Astrocyte (in vitro differentiated cells and primary cell): Measurements from ENCODE around the gene PGA4. TPM values are rescaled to one million over a fixed set of nuclear protein-coding genes. Genes with fewer than 3 reads are reported as not detected.
"Not testable (repeated sequence)": the region's sequence is repeated elsewhere in the genome, so short reads cannot be mapped to it uniquely, and the experiment has no call there.

Source experiments
- DNase-seq: peaks from one replicate; pipeline ENCODE4 v3.0.0-alpha.2; 2010; ENCODE audit warnings: low read depth
- FAIRE-seq: peaks from 2 replicates; lab custom pipeline; 2011; peaks lifted over from hg19 to GRCh38; lab: Jason Lieb, UNC
- H2AFZ ChIP-seq: 2 replicates; pipeline ENCODE4 v1.6.0; 2012; ENCODE audit warnings: low read depth, low read length, inconsistent platforms
- H3K27ac ChIP-seq: 2 replicates; pipeline ENCODE4 v1.5.1; 2011; ENCODE audit warnings: low read depth, low read length, inconsistent platforms
- H3K27me3 ChIP-seq: 2 replicates; pipeline ENCODE4 v1.6.0; 2011; ENCODE audit warnings: low read length, inconsistent platforms; ENCODE audit not compliant: insufficient read depth
- H3K36me3 ChIP-seq: 2 replicates; pipeline ENCODE4 v1.5.1; 2011; ENCODE audit warnings: low read length, inconsistent platforms; ENCODE audit not compliant: insufficient read depth
- H3K4me1 ChIP-seq: 2 replicates; pipeline ENCODE4 v1.5.1; 2011; ENCODE audit warnings: low read length, inconsistent platforms; ENCODE audit not compliant: insufficient read depth
- H3K4me2 ChIP-seq: 2 replicates; pipeline ENCODE4 v1.6.0; 2012; ENCODE audit warnings: low read length, inconsistent platforms
- H3K4me3 ChIP-seq: 2 replicates; pipeline ENCODE4 v1.5.1; 2011; ENCODE audit warnings: low read depth, mild to moderate bottlenecking, low read length, inconsistent platforms; ENCODE audit not compliant: insufficient read depth
- H3K79me2 ChIP-seq: 2 replicates; pipeline ENCODE4 v1.6.0; 2012; ENCODE audit warnings: mild to moderate bottlenecking, low read length, inconsistent platforms; ENCODE audit not compliant: insufficient read depth
- H3K9ac ChIP-seq: 2 replicates; pipeline ENCODE4 v1.6.0; 2012; ENCODE audit warnings: mild to moderate bottlenecking, low read length, inconsistent platforms
- H3K9me3 ChIP-seq: 2 replicates; pipeline ENCODE4 v1.5.1; 2012; ENCODE audit warnings: low read depth, mild to moderate bottlenecking, low read length, inconsistent platforms; ENCODE audit not compliant: insufficient read depth
- H4K20me1 ChIP-seq: 2 replicates; pipeline ENCODE4 v1.6.0; 2012; ENCODE audit warnings: low read length, inconsistent platforms; ENCODE audit not compliant: insufficient read depth
- H3K27ac Mint-ChIP-seq: one replicate; pipeline ENCODE4 v1.8.0; 2021; ENCODE audit warnings: mild to moderate bottlenecking, mixed read lengths; ENCODE audit not compliant: unreplicated experiment
- H3K27me3 Mint-ChIP-seq: one replicate; pipeline ENCODE4 v1.8.0; 2021; ENCODE audit warnings: low read depth, mixed read lengths; ENCODE audit not compliant: unreplicated experiment
- H3K36me3 Mint-ChIP-seq: one replicate; pipeline ENCODE4 v1.8.0; 2021; ENCODE audit warnings: low read depth, mixed read lengths; ENCODE audit not compliant: unreplicated experiment
- H3K4me1 Mint-ChIP-seq: one replicate; pipeline ENCODE4 v1.8.0; 2021; ENCODE audit warnings: low read depth, mixed read lengths; ENCODE audit not compliant: unreplicated experiment
- H3K4me3 Mint-ChIP-seq: one replicate; pipeline ENCODE4 v1.8.0; 2021; ENCODE audit warnings: mild to moderate bottlenecking, moderate library complexity, mixed read lengths; ENCODE audit not compliant: unreplicated experiment
- H3K9me3 Mint-ChIP-seq: one replicate; pipeline ENCODE4 v1.8.0; 2021; ENCODE audit warnings: mild to moderate bottlenecking, mixed read lengths; ENCODE audit not compliant: unreplicated experiment
- total RNA-seq: library from RNA; stranded (reverse); gene quantifications from 2 replicates; pipeline ENCODE4 v1.2.1, GENCODE V29; 2021

The PGA4 gene
- total RNA-seq, 1 donor from 2014 or later, result 0.86 TPM

- not testable (repeated sequence) for H3K4me2 ChIP-seq, H3K4me1 Mint-ChIP-seq, H3K36me3 ChIP-seq, H4K20me1 ChIP-seq, H3K79me2 ChIP-seq, H3K27ac ChIP-seq, H3K4me3 Mint-ChIP-seq, H3K36me3 Mint-ChIP-seq, H3K9ac ChIP-seq, H2AFZ ChIP-seq, H3K27ac Mint-ChIP-seq, H3K9me3 Mint-ChIP-seq, DNase-seq, H3K4me1 ChIP-seq, H3K27me3 ChIP-seq, FAIRE-seq, H3K9me3 ChIP-seq, H3K4me3 ChIP-seq
- peaks cover 41% of the 10 kb centered on the region for H3K27me3 Mint-ChIP-seq
Measured at GRCh38 chr11:61204502-61205059, 17.6 kb upstream of the PGA4 start.

- not testable (repeated sequence) for H3K9me3 Mint-ChIP-seq, FAIRE-seq, H3K4me2 ChIP-seq, H3K9ac ChIP-seq, H3K4me3 ChIP-seq, H3K27me3 ChIP-seq, H3K79me2 ChIP-seq, H3K27ac ChIP-seq, H3K27ac Mint-ChIP-seq, H3K4me1 ChIP-seq, H3K4me3 Mint-ChIP-seq, DNase-seq, H3K36me3 Mint-ChIP-seq, H4K20me1 ChIP-seq, H3K4me1 Mint-ChIP-seq, H3K36me3 ChIP-seq, H3K9me3 ChIP-seq, H2AFZ ChIP-seq
- peaks cover 21% of the 10 kb centered on the region for H3K27me3 Mint-ChIP-seq
Measured at GRCh38 chr11:61207636-61208310, 14.4 kb upstream of the PGA4 start.

- H3K9me3 ChIP-seq, H3K4me1 Mint-ChIP-seq, H3K4me3 ChIP-seq, H3K27me3 ChIP-seq, H3K9ac ChIP-seq, H3K4me2 ChIP-seq, H3K4me3 Mint-ChIP-seq, H3K4me1 ChIP-seq, H3K36me3 Mint-ChIP-seq, H2AFZ ChIP-seq, H4K20me1 ChIP-seq, H3K27me3 Mint-ChIP-seq, H3K27ac ChIP-seq, H3K79me2 ChIP-seq, DNase-seq, H3K9me3 Mint-ChIP-seq, FAIRE-seq, H3K27ac Mint-ChIP-seq, H3K36me3 ChIP-seq: not testable (repeated sequence)
Measured at GRCh38 chr11:61210629-61211028, 11.5 kb upstream of the PGA4 start.

GRCh38 chr11:61211327-61211952, 10.7 kb upstream of the PGA4 start:
- H3K9me3 Mint-ChIP-seq, H3K9me3 ChIP-seq, H3K4me3 ChIP-seq, H3K4me2 ChIP-seq, H3K4me1 ChIP-seq, H3K4me3 Mint-ChIP-seq, H3K27ac ChIP-seq, FAIRE-seq, H3K27me3 ChIP-seq, H3K36me3 Mint-ChIP-seq, DNase-seq, H3K79me2 ChIP-seq, H3K9ac ChIP-seq, H4K20me1 ChIP-seq, H3K36me3 ChIP-seq, H3K27ac Mint-ChIP-seq, H3K27me3 Mint-ChIP-seq, H2AFZ ChIP-seq, H3K4me1 Mint-ChIP-seq: not testable (repeated sequence)

- not testable (repeated sequence) for FAIRE-seq, H3K4me2 ChIP-seq, H3K9me3 Mint-ChIP-seq, H3K4me1 ChIP-seq, H3K36me3 ChIP-seq, H3K9me3 ChIP-seq, H3K4me1 Mint-ChIP-seq, H3K4me3 Mint-ChIP-seq, H4K20me1 ChIP-seq, H3K27ac Mint-ChIP-seq, H3K79me2 ChIP-seq, H3K4me3 ChIP-seq, DNase-seq, H3K27me3 ChIP-seq, H3K27ac ChIP-seq, H3K36me3 Mint-ChIP-seq, H3K27me3 Mint-ChIP-seq, H3K9ac ChIP-seq, H2AFZ ChIP-seq
Measured at GRCh38 chr11:61212202-61212601, 9.9 kb upstream of the PGA4 start.
